Epithelial cell of esophagus (primary cell): Measurements from ENCODE around the gene ANKRD55.
"Not testable (repeated sequence)": the region's sequence is repeated elsewhere in the genome, so short reads cannot be mapped to it uniquely, and the experiment has no call there.

ENCODE experiments used
- DNase-seq: peaks from one replicate; pipeline ENCODE4 v3.0.0; 2010; ENCODE audit warnings: low read depth
- H3K4me3 ChIP-seq: 2 replicates; pipeline ENCODE4 v1.5.1; 2011; ENCODE audit warnings: mild to moderate bottlenecking, low read length, control low read depth
- TF ChIP-seq, protein P1 (sequence below): IDR thresholded peaks from 2 replicates; pipeline ENCODE4 v1.5.1; 2011; ENCODE audit warnings: low read depth, mild to moderate bottlenecking, low read length, control low read depth, inconsistent platforms; ENCODE audit not compliant: insufficient read depth; ENCODE audit errors: missing control alignments

The ANKRD55 gene

DNA sequence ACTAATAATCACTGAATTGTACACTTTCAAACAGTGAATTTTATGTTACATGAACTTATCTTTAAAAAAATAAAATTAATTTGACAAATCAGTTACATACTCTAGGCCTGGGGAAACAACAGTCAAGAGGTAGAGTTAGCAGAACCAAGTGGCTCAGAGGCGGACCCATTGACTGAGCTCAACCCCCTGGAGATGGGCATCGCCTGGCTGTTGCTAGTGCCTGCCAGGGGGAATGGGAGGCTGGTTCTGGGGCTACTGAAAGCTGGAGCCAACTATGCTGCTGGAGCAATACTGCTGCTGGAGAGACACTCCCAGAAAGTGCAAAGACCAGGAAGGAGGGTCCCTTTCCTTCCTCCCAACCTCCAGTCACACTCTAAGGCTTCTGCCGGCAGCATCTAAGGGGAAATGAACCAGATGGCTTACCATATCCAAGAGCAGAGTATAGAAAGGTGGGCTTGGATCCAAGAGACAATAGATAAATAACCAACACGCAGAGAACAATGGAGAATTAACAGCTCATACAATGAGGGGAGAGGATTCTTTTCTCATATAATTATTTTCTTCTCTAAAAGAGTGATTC, 40.3 kb upstream of the ANKRD55 start:
- DNase-seq: no peak
- TF ChIP-seq, protein P1, sequence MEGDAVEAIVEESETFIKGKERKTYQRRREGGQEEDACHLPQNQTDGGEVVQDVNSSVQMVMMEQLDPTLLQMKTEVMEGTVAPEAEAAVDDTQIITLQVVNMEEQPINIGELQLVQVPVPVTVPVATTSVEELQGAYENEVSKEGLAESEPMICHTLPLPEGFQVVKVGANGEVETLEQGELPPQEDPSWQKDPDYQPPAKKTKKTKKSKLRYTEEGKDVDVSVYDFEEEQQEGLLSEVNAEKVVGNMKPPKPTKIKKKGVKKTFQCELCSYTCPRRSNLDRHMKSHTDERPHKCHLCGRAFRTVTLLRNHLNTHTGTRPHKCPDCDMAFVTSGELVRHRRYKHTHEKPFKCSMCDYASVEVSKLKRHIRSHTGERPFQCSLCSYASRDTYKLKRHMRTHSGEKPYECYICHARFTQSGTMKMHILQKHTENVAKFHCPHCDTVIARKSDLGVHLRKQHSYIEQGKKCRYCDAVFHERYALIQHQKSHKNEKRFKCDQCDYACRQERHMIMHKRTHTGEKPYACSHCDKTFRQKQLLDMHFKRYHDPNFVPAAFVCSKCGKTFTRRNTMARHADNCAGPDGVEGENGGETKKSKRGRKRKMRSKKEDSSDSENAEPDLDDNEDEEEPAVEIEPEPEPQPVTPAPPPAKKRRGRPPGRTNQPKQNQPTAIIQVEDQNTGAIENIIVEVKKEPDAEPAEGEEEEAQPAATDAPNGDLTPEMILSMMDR: no peak
- no peak overlapping the region for H3K4me3 ChIP-seq

DNA sequence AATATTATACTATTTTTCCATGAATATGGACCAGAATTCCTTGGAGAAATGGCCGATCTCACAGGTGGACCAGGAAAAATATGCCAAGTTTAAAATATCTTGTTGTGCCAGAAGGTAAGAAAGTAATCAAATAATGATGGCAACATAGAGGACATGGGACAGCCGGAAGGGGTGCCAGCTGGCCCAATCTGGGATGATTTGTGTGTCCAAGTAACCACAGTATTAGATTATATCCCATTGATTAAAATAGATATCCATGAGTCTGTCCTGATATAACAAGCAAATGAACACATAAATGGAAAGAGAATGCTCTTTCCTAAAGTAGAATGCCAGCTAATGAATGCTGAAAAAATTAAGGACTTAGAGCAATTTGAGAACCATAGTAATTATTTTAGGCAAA, 39.6 kb upstream of the ANKRD55 start:
- H3K4me3 ChIP-seq: no peak overlapping the region
- TF ChIP-seq, protein P1: no peak
- no peak for DNase-seq

DNA sequence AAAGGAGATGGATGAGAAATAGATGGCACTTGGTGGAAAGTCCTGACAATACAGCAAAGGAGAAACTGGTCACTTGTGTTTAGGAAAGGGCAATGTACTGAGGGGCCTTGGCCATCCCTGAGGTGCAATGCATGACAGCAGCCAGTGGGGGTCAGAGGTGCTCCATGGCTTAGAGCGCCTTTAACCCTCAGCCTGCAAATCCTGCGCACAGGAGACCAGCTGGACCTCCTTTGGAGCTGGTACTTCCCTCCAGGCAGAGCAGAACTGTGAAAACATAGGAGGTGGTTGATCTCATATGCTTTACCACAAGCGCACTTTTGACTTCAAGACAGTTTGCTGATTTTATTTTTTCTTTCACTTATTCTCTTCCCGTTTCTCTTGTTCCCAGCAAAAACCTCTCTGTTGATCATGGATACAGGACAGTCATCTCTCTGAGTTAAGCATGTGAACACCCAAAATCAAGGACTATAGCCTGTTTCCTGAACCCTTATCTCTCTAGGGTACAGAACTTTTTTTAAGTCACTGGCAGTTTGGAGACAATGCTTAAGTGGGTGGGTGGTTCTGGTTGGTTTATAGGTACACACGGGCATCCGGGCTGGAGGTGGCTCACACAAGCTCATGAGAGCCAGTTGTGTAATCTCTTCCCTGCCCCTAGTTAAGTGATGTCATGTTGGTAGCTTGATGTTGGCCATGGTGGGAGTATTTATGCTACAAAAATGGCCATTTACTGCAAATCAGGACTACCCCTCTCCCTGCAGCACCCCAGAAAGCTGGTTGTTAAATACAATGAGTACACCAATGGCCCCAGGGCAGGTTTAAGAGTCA, 37.6 kb upstream of the ANKRD55 start:
- DNase-seq: peak; percentile 86
- TF ChIP-seq, protein P1: peak; percentile 100
- no peak overlapping the region for H3K4me3 ChIP-seq

DNA sequence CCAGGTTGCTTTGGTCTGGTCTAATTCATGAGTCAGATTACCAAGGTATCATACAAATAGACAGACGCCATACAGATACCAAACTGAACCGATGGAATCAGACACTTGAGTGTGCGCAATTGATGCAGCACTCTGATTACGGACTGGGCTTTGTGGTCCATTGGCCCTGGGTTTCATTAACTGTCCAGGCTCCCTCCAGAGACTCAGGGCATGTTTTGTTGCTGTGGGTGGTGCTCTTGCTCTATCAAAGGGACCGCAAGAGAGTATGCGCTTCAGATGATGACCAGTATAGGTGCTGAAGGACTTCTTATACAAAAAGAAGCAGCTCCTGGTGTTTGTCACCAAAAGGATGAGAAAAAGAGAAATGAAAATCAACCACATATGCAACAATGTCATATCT, 36.9 kb upstream of the ANKRD55 start:
- TF ChIP-seq, protein P1: no peak
- DNase-seq: no peak
- H3K4me3 ChIP-seq: no peak overlapping the region

DNA sequence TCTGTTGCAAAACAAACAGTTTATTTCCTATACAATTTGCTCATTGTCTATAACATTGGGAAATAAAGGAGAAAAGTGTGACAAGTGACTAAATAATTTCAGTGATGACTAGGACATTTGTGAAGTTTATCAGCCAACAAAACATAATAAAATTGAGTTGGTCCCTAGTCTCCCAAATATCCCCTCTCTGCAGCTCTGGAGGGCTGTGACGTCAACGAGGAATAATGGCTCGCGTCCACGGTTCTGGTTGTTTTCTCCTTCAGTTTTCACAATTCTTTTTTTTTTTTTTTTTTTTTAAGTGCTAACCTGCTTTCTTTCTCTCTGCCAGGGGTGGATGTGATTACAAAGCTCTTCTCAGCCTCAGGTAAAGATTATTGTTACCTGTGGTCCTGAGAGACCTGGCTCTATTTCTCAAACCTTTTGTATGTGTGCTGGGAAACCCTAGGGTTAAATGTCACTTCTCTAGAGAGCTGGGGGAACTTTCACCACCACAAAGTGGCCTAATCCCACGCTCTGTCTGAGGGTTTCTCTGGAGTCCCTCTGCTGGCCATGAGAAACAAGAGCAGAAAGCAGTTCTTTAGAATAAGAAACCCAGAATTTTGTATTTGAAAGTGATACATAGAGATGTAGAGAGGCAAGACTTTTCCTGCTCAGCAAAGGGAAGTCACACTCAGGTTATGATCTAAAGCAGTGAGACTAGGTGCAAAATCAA, 36.2 kb upstream of the ANKRD55 start:
- DNase-seq: peak; percentile 40
- no peak overlapping the region for H3K4me3 ChIP-seq
- TF ChIP-seq, protein P1: peak; percentile 66

DNA sequence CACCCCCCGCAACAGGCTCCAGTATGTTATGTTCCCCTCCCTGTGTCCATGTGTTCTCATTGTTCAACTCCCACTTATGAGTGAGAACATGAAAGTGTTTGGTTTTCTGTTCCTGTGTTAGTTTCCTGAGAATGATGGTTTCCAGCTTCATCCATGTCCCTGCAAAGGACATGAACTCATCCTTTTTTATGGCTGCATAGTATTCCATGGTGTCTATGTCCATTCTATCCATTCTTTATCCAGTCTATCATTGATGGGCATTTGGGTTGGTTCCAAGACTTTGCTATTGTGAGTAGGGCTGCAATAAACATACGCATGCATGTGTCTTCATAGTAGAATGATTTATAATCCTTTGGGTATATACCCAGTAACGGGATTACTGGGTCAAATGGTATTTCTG, 35.6 kb upstream of the ANKRD55 start:
- H3K4me3 ChIP-seq, DNase-seq: not testable (repeated sequence)

GRCh38 chr5:56267856-56268255, 34.7 kb upstream of the ANKRD55 start:
- DNase-seq: no peak
- H3K4me3 ChIP-seq: no peak overlapping the region
- TF ChIP-seq, protein P1: no peak
